Liver (tissue), 9 donors: ENCODE results near the gene DFFB. TPM values are rescaled to one million over a fixed set of nuclear protein-coding genes. Genes with fewer than 3 reads are reported as not detected.

Source experiments
- DNase-seq: peaks from one replicate; pipeline ENCODE4 v3.0.0-alpha.2; 2017; ENCODE audit warnings: low spot score
- H3K27ac ChIP-seq, 2 donors: one replicate each; pipeline ENCODE4 v1.7.0; 2013; ENCODE audit warnings: inconsistent platforms in 2 of 2, low read length in 2 of 2, control low read depth in 1 of 2, low read depth in 1 of 2, mild to moderate bottlenecking in 1 of 2
- H3K27me3 ChIP-seq, 4 donors: one replicate each; pipeline versions ENCODE4 v1.6.1 to v1.7.0; 2013; ENCODE audit warnings: low read length in 3 of 4, inconsistent platforms in 1 of 4, mild to moderate bottlenecking in 1 of 4, moderate library complexity in 1 of 4; ENCODE audit not compliant: control insufficient read depth in 4 of 4, insufficient read depth in 4 of 4
- H3K36me3 ChIP-seq, 4 donors: one replicate each; pipeline versions ENCODE4 v1.6.1 to v1.7.0; 2013; ENCODE audit warnings: low read length in 3 of 4, mild to moderate bottlenecking in 3 of 4, low read depth in 1 of 4, moderate library complexity in 1 of 4; ENCODE audit not compliant: control insufficient read depth in 4 of 4, insufficient read depth in 3 of 4
- H3K4me1 ChIP-seq, 4 donors: one replicate each; pipeline versions ENCODE4 v1.6.1 to v1.7.0; 2013; ENCODE audit warnings: low read length in 3 of 4, mild to moderate bottlenecking in 3 of 4, moderate library complexity in 1 of 4; ENCODE audit not compliant: control insufficient read depth in 4 of 4, insufficient read depth in 4 of 4
- H3K4me3 ChIP-seq, 3 donors: one replicate each; pipeline versions ENCODE4 v1.6.1 to v1.7.0; 2013; ENCODE audit warnings: low read length in 3 of 3, control low read depth in 1 of 3, low read depth in 1 of 3, mild to moderate bottlenecking in 1 of 3
- H3K9ac ChIP-seq, 2 donors: one replicate each; pipeline ENCODE4 v1.7.0; 2013; ENCODE audit warnings: low read length in 2 of 2, mild to moderate bottlenecking in 2 of 2, moderate library complexity in 2 of 2, control low read depth in 1 of 2, low read depth in 1 of 2
- H3K9me3 ChIP-seq, 4 donors: one replicate each; pipeline versions ENCODE4 v1.6.1 to v1.7.0; 2013; ENCODE audit warnings: low read length in 3 of 4; ENCODE audit not compliant: control insufficient read depth in 4 of 4
- ATF3 ChIP-seq: IDR thresholded peaks from 2 replicates; pipeline ENCODE4 v1.6.1; 2016; ENCODE audit warnings: antibody characterized with exemption
- CTCF ChIP-seq: fragments of 150-350 bp; IDR thresholded peaks from 2 replicates; pipeline ENCODE4 v1.5.1; 2017; ENCODE audit warnings: improper control_type of control experiment, low read depth, low read length; ENCODE audit not compliant: missing input control
- EGR1 ChIP-seq, 2 donors: IDR thresholded peaks; 2 replicates each; pipeline ENCODE4 v1.6.1; 2016 to 2018; ENCODE audit warnings: antibody characterized with exemption in 2 of 2, low read depth in 2 of 2
- FOXA1 ChIP-seq: IDR thresholded peaks from 2 replicates; pipeline ENCODE4 v1.6.1; 2016; ENCODE audit warnings: antibody characterized with exemption
- FOXA2 ChIP-seq: IDR thresholded peaks from 2 replicates; pipeline ENCODE4 v1.6.1; 2016; ENCODE audit warnings: antibody characterized with exemption
- GABPA ChIP-seq, 2 donors: IDR thresholded peaks in 1 of 2; conservative IDR thresholded peaks in 1 of 2; 2 replicates each; pipeline ENCODE4 v1.6.1; 2016; ENCODE audit warnings: antibody characterized with exemption in 2 of 2, mild to moderate bottlenecking in 1 of 2, moderate library complexity in 1 of 2
- HNF4A ChIP-seq, 2 donors: conservative IDR thresholded peaks; 2 replicates each; pipeline ENCODE4 v1.6.1; 2016; ENCODE audit warnings: antibody characterized with exemption in 2 of 2, mild to moderate bottlenecking in 2 of 2
- HNF4G ChIP-seq: IDR thresholded peaks from 2 replicates; pipeline ENCODE4 v1.6.1; 2016; ENCODE audit warnings: antibody characterized with exemption
- MAX ChIP-seq: IDR thresholded peaks from 2 replicates; pipeline ENCODE4 v1.6.1; 2016; ENCODE audit warnings: antibody characterized with exemption
- NR2F2 ChIP-seq: IDR thresholded peaks from 2 replicates; pipeline ENCODE4 v1.6.1; 2016; ENCODE audit warnings: antibody characterized with exemption
- RAD21 ChIP-seq, 2 donors: IDR thresholded peaks; 2 replicates each; pipeline ENCODE4 v1.6.1; 2016; ENCODE audit warnings: antibody characterized with exemption in 2 of 2, mild to moderate bottlenecking in 2 of 2
- REST ChIP-seq: IDR thresholded peaks from 2 replicates; pipeline ENCODE4 v1.6.1; 2016; ENCODE audit warnings: antibody characterized with exemption, mild to moderate bottlenecking
- RXRA ChIP-seq, 2 donors: IDR thresholded peaks; 2 replicates each; pipeline ENCODE4 v1.6.1; 2017 to 2018; ENCODE audit warnings: antibody characterized with exemption in 2 of 2, mild to moderate bottlenecking in 1 of 2
- SP1 ChIP-seq: IDR thresholded peaks from 2 replicates; pipeline ENCODE4 v1.6.1; 2018; ENCODE audit warnings: antibody characterized with exemption, mild to moderate bottlenecking
- TAF1 ChIP-seq: conservative IDR thresholded peaks from 2 replicates; pipeline ENCODE4 v1.6.1; 2016; ENCODE audit warnings: antibody characterized with exemption, mild to moderate bottlenecking
- ZBTB33 ChIP-seq: IDR thresholded peaks from 2 replicates; pipeline ENCODE4 v1.6.1; 2016; ENCODE audit warnings: antibody characterized with exemption
- WGBS: extraction: QIAGEN DNeasy Blood & Tissue Kit; methylation state at CpG from one replicate; pipeline ENCODE4 v1.1.7; 2013; 5-methylcytosine and 5-hydroxymethylcytosine counted together
- polyA plus RNA-seq, 2 donors: library from polyadenylated mRNA; stranded (reverse) in 1 of 2; unstranded in 1 of 2; fragments of 200-250 nt in 1 of 2; fragments of >200 nt in 1 of 2; fragmentation: Nextera tagmentation in 1 of 2; extraction: Ambion mirVana in 1 of 2; gene quantifications; one replicate each; pipeline versions ENCODE4 v1.2.1 to v1.2.3, GENCODE V29; 2013 to 2015
- total RNA-seq, 2 donors: library from RNA; depleted of rRNA; stranded (reverse); fragments of >200 nt; gene quantifications; one replicate each; pipeline ENCODE4 v1.2.3, GENCODE V29; 2014
- donor health status: healthy.
- donor health status: healthy.
- donor health status: healthy.
- donor health status: healthy.
- donor health status: healthy.

DFFB gene
- total and polyA plus RNA-seq, 4 donors: 0.92 to 6.1 (median 2.9) TPM

- H3K27ac ChIP-seq: no peak overlapping the region
- no peaks in the 10 kb centered on the region for H3K4me1 ChIP-seq
- peaks cover 12 to 68% (median 50%) of the 10 kb centered on the region in 4 donors for H3K36me3 ChIP-seq
- no peak overlapping the region for H3K4me3 ChIP-seq
- H3K9ac ChIP-seq: no peak overlapping the region
- WGBS: 98% methylated on average over 6 of the region's 6 CpGs
- no peak for TF ChIP-seq MAX
- TF ChIP-seq REST: no peak
- no peak for TF ChIP-seq NR2F2
- TF ChIP-seq SP1: no peak
- TF ChIP-seq FOXA2: no peak
- TF ChIP-seq ZBTB33: no peak
- no peak for TF ChIP-seq ATF3
- TF ChIP-seq RAD21 (IDR thresholded peaks at IDR 0.05): no peak
- TF ChIP-seq TAF1: no peak
- no peak for DNase-seq
- no peaks in the 10 kb centered on the region for H3K27me3 ChIP-seq
- no peaks in the 10 kb centered on the region for H3K9me3 ChIP-seq
These were observed 20.1 kb upstream of the DFFB start for GRCh38 chr1:3837200-3837599.

GRCh38 chr1:3837685-3838084 lies 19.6 kb upstream of the DFFB start:
- Histone ChIP-seq H3K9ac (no peak overlapping the region), H3K27me3 (no peaks in the 10 kb centered on the region), H3K36me3 (peaks cover 13 to 67% (median 48%) of the 10 kb centered on the region in 4 donors), H3K4me3 (no peak overlapping the region), H3K27ac (no peak overlapping the region), H3K4me1 (no peaks in the 10 kb centered on the region), H3K9me3 (no peaks in the 10 kb centered on the region)
- WGBS: 59% methylated on average over 1 of the region's 1 CpG
- DNase-seq: no peak
- TF ChIP-seq FOXA2: no peak
- TF ChIP-seq FOXA1: no peak
- TF ChIP-seq RAD21 (IDR thresholded peaks at IDR 0.05): no peak
- TF ChIP-seq RXRA (IDR thresholded peaks at IDR 0.05): no peak
- TF ChIP-seq HNF4A (conservative IDR thresholded peaks at IDR 0.05): no peak
- no peak for TF ChIP-seq TAF1
- TF ChIP-seq ATF3: no peak
- no peak for TF ChIP-seq EGR1 (IDR thresholded peaks at IDR 0.05; ENCODE audit: low read depth in 2 of 2)
- TF ChIP-seq GABPA (IDR thresholded peaks at IDR 0.05 in 1 of 2, conservative IDR thresholded peaks at IDR 0.05 in 1 of 2): no peak
- no peak for TF ChIP-seq MAX
- no peak for TF ChIP-seq REST
- TF ChIP-seq CTCF: no peak
- TF ChIP-seq HNF4G: no peak
